GM21381 (cell line): Measurements from ENCODE around the gene GPR84.

Experiments used
- ATAC-seq: cut with Tn5 transposase; IDR thresholded peaks from one replicate; pipeline ENCODE4 v1.9.1; 2021; ENCODE audit warnings: mild to moderate bottlenecking, moderate library complexity; ENCODE audit not compliant: unreplicated experiment

The GPR84 gene

GRCh38 chr12:54364413-54364812 is at the start of gene GPR84:
TSS of gene GPR84 (minus strand) at chr12:54364486. CDS start at chr12:54363851, 635 bp downstream.
- ATAC-seq, result no peak

DNA sequence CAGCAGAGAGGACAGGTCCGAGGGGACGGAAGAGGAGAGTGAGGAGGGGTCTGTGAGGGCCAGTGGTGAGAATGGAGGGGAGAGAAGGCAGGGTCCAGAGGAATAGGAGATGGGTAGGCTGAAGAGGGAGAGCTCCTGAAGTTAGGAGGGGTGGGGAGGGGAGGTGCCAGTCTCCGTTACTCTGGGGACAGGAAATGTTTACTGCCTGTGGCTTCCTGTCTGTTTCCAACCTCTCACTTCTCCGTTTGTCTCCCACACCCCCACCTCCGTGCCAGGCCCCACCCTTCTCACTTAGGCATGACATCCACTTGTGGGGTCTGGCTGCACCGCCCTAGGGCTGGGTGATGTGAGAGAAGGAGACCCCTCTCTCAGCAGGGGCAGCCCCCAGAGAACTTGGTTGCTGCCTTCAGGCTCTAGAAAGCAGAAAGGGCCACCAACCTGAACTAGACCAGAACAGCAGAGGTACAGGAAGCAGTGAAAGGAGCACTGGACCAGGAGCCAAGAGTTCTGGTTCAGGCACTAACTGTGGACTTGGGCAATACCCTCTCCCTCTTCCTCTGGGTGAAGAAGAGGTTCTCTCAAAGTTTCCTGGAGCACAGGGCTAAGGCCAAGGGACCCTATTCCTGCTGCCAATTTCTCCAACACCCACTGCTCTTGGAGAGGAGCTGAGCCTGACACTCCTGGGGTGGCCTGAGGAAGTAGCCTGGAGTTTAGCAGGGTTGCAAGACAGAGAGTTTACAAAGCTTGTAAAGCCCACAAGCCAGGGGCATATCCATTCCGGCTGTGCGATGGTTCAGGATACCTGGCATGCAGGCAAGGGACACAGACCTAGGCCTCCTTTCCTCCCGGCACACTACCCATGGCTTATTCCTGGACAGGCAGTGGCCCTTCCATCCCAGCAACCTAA is 49.3 kb upstream of the GPR84 start:
- ATAC-seq, result peak; percentile 74

- ATAC-seq, result no peak
These were observed 48.5 kb upstream of the GPR84 start for GRCh38 chr12:54412786-54413185.

- no peak for ATAC-seq
These were observed 48.1 kb upstream of the GPR84 start for GRCh38 chr12:54412348-54412747.

DNA sequence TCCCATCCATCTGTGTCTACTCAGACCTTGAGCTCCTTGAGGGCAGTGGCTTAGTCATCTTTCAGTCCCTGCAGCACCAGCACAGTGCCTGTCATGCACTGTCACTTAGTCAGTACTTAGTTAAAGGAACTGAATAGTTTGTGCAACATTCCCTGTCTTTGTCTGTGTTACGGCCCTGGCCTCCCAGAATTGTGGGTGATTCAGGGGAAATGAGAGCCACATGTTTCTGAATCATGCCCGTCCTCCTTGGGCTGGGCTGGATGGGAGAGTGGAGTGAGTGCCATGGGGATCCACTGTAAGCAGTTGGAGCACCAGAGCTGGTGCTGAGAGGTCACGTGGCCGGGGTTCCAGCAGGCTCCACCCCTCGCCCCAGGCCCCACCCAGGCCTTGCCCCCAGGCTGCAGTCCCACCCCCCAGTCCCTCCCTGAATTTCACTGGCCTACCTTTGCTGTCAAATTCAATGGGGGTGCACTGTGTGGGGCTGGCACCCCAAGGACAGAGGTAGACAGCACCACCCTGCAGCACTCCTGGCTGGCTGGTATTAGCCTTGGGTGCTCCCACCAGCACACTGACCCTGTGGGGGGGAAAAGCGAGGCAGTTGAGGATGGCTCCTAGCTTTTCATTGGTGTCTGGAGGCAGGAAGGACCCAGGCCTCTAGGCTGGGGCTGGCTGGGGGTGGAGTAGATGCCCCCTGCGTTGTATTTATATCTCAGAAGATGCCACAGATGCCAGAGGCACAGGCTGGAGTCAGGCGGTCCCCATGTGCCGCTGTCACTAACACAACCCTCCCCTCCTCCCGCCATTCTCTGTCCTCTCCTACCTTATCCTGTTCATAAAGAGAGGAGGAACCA is 47.3 kb upstream of the GPR84 start:
- no peak for ATAC-seq

GRCh38 chr12:54409267-54409666 is 45.0 kb upstream of the GPR84 start:
- no peak for ATAC-seq

GRCh38 chr12:54407183-54407905 is 43.1 kb upstream of the GPR84 start:
- no peak for ATAC-seq

DNA sequence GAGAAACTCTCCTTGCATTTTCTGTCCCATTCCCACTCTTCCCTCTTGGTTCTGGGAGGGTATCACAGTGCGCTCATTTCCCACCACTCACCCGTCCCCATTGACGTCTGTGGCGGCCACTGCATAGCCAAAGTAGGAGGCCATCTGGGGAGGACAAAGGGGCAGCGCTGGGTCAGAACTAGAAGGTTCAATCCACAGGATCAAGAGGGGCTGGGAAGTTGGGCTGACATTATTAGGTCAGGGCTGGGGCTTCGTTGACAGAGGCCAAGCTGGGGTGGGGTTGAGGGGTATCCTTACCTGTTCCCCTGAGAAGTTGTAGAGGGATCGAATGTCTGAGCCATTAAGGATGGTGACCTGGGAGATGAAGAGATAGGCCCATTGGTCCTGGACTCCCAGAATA is 41.3 kb upstream of the GPR84 start:
- no peak for ATAC-seq

GRCh38 chr12:54405106-54405505 is 40.8 kb upstream of the GPR84 start:
- no peak for ATAC-seq

DNA sequence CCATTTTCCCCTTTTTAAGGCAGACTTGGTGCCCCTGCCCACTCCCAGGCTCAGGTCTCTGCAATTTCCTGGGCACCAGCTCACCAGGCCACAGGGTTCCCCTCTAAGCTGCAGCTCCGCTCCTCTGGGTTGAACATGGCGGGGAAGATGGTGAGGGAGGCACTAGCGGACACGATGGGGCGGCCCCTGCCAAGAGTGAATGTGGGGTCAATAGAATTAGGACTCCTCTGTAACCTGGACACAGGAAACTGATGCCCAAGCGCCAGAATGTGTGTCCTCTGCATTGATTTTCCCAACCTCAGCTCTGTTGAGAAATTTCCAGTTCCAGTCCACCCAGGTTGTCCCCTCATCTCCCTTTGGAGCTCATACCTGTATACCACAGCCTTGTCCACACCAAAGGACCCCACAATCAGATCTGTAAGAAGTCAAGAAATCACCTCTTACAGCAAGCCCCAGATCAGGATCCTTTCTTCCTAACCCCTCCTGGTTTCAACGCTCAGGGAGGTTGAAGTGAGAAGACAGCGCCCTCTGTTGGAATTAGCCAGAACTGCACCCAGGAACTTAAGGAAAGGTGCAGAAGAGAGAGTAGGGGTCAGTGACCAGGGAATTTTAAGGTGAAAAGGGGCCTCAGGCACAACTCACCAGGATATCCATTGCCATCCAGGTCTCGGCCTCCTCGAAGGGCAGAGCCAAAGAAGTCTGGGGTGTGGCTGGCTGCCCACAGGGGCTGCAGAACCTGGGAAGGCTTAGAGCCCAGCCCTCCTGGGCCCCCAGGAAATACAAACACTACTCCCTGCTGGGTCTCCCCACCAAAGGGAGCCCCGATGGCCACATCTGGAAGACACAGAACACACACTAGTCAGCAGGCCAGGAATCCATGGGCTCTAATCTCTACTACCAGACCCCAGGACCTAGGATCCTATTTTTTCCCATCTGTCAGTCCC is 40.0 kb upstream of the GPR84 start:
- no peak for ATAC-seq

- ATAC-seq, result no peak
These were observed 36.8 kb upstream of the GPR84 start for GRCh38 chr12:54401119-54401518.

GRCh38 chr12:54398995-54399793 is 34.9 kb upstream of the GPR84 start:
- ATAC-seq, result peak; percentile 79

DNA sequence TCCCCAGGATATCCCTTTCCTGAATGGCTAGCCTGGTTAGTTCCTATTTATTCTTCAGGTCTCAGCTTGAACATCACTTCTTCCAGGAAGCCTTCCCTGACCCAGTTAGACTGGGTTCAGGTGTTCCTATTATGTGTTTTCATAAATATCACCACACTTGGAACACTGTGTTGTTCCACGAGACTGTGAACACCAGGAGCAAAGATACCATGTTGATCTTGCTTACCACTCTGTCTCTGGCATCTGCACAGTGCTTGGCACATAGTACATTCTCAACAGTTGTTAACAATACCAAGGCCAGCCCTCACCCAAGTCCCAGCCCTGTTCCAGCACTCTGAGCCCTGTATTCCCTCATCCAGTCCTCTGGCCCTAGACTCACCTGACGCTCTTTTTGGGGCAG is 33.9 kb upstream of the GPR84 start:
- ATAC-seq, result no peak

GRCh38 chr12:54397157-54397556 is 32.9 kb upstream of the GPR84 start:
- ATAC-seq, result no peak

DNA sequence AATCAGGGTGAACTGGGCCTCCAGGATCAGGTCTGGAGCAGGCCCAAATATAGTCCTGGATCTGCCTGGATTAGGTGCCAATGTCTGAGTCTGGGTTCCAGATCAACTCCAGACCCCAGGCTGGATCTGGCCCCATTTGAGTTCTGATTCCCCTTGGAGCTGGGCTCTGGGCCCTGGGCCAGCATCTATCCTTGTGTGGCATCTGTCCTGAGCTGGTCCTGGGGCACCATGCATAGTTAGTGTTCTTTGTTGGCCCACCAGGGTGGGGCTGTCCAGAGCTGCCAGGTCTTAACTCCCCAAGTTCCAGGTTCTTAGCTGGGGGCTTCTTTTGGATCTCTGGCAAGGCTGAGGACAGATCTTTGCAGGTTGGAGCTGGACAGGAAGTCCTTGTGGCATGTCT is 31.3 kb upstream of the GPR84 start:
- no peak for ATAC-seq

DNA sequence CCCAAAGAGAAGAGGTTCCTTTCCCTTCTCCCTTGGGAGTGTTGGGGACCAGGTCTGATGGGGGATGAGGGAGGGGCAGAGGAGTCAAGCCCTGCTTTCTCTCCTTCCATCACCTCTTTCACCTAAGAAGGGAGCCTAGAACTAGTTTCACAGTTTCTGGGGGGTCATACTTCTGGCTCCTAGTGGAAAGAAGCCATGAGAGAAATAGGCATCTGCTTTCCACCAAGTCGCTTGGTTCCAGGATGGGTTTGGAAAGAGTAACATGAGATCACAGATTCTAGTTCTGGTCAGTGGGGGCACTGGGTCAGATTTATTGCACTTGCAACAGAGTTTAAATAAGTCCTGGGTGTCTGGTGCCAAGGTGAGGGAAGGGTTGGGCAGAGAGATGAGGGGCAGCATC is 30.7 kb upstream of the GPR84 start:
- no peak for ATAC-seq

GRCh38 chr12:54394281-54394719 is 30.0 kb upstream of the GPR84 start:
- no peak for ATAC-seq

DNA sequence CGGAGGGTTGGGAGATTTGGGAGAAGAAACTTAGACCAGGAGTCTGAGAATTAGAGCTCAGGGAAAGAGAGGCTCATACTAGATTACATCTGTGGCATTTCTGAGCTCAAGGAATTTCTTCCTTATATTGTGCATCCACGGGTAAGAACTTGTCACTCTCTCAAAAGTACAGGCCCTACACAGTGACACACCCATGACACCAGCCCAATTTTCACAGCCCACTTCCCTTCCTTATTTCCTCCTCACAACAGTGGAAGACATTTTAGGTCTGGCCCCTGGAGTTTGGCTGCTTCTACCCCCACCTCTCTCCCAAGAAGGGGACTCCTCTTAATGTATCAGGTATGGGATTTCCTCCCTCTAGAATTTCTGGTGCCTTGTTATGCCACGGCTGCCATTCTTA is 29.5 kb upstream of the GPR84 start:
- no peak for ATAC-seq

DNA sequence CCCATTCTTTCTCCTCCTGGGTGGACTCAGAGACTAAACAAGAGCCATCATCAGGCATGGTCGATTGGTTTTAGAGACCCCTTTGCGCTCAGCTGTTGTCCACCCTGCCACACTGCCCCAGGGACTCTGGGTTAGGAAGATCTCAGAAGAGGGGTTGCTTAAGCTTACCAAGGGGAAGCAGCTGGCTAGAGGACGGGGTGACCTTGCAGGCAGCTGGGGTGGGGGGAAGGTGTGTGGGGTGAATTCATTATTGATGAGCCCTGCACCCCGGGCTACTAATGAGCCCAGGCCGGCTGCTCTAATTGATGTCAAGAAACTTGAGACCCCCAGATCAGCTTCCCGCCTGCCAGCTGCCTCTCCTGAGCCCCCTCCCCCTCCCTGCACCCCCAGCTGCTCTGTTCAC is 28.9 kb upstream of the GPR84 start:
- ATAC-seq, result no peak
